HG03378 (cell line): ENCODE measurements around the gene KRTAP6-3.

ENCODE experiments used
- ATAC-seq: cut with Tn5 transposase; IDR thresholded peaks from one replicate; pipeline ENCODE4 v1.9.1; 2021; ENCODE audit warnings: mild to moderate bottlenecking, moderate library complexity; ENCODE audit not compliant: unreplicated experiment

The KRTAP6-3 gene

GRCh38 chr21:30592140-30592539 lies at the start of gene KRTAP6-3:
TSS of gene KRTAP6-3 (plus strand) at chr21:30592440. CDS start at chr21:30592446, 6 bp downstream.
- ATAC-seq: no peak

- no peak for ATAC-seq
Measured at GRCh38 chr21:30552782-30553181, 39.5 kb upstream of the KRTAP6-3 start.

- no peak for ATAC-seq
Measured at GRCh38 chr21:30555095-30555494, 37.1 kb upstream of the KRTAP6-3 start.

GRCh38 chr21:30561264-30561895 lies 30.9 kb upstream of the KRTAP6-3 start, which contains the start of gene KRTAP19-7:
TSS of gene KRTAP19-7 (minus strand) at chr21:30561314. CDS start at chr21:30561289, 25 bp downstream.
- ATAC-seq: no peak

- no peak for ATAC-seq
Measured at GRCh38 chr21:30561957-30562356, 30.3 kb upstream of the KRTAP6-3 start.

GRCh38 chr21:30563072-30563471 lies 29.2 kb upstream of the KRTAP6-3 start:
- ATAC-seq: no peak

GRCh38 chr21:30563630-30564029 lies 28.6 kb upstream of the KRTAP6-3 start:
- ATAC-seq: no peak

GRCh38 chr21:30567617-30568016 lies 24.6 kb upstream of the KRTAP6-3 start:
- ATAC-seq: no peak

GRCh38 chr21:30577766-30578165 lies 14.5 kb upstream of the KRTAP6-3 start:
- no peak for ATAC-seq

GRCh38 chr21:30579346-30579745 lies 12.9 kb upstream of the KRTAP6-3 start:
- no peak for ATAC-seq

- no peak for ATAC-seq
Measured at GRCh38 chr21:30580132-30580531, 12.1 kb upstream of the KRTAP6-3 start.

GRCh38 chr21:30582870-30583269 lies 9.4 kb upstream of the KRTAP6-3 start:
- ATAC-seq: no peak

GRCh38 chr21:30590297-30590696 lies 1.9 kb upstream of the KRTAP6-3 start, which contains the start of gene KRTAP22-2:
TSS of gene KRTAP22-2 (minus strand) at chr21:30590397.
- ATAC-seq: no peak

- no peak for ATAC-seq
Measured at GRCh38 chr21:30598802-30599201, 6.6 kb downstream of the KRTAP6-3 start, which contains the start of gene KRTAP6-2. TSS of gene KRTAP6-2 (minus strand) at chr21:30598902. CDS start at chr21:30598874, 28 bp downstream.

GRCh38 chr21:30600787-30601186 lies 8.5 kb downstream of the KRTAP6-3 start, which contains the start of gene KRTAP22-1:
TSS of gene KRTAP22-1 (plus strand) at chr21:30601087.
- ATAC-seq: no peak

GRCh38 chr21:30605968-30606367 lies 13.7 kb downstream of the KRTAP6-3 start:
- no peak for ATAC-seq

- no peak for ATAC-seq
Measured at GRCh38 chr21:30612132-30612531, 19.9 kb downstream of the KRTAP6-3 start.

GRCh38 chr21:30613836-30614235 lies 21.6 kb downstream of the KRTAP6-3 start, which contains the start of gene KRTAP6-1:
TSS of gene KRTAP6-1 (minus strand) at chr21:30613930. CDS start at chr21:30613904, 26 bp downstream.
- ATAC-seq: no peak

- ATAC-seq: no peak
Measured at GRCh38 chr21:30615199-30615598, 23.0 kb downstream of the KRTAP6-3 start.

- ATAC-seq: no peak
Measured at GRCh38 chr21:30616125-30616524, 23.9 kb downstream of the KRTAP6-3 start, which contains the start of gene KRTAP20-1. TSS of gene KRTAP20-1 (plus strand) at chr21:30616425. CDS start at chr21:30616455, 30 bp downstream.

- ATAC-seq: no peak
Measured at GRCh38 chr21:30620080-30620479, 27.8 kb downstream of the KRTAP6-3 start.

GRCh38 chr21:30620522-30620921 lies 28.3 kb downstream of the KRTAP6-3 start, which contains the start of gene KRTAP20-4:
TSS of gene KRTAP20-4 (plus strand) at chr21:30620627.
- no peak for ATAC-seq
